Stromal cell of bone marrow (primary cell): ENCODE results near the gene NIT1.

Experiments
- DNase-seq: peaks from one replicate; pipeline ENCODE4 v3.0.0-alpha.2; 2012; ENCODE audit warnings: low read depth

NIT1 gene

DNA sequence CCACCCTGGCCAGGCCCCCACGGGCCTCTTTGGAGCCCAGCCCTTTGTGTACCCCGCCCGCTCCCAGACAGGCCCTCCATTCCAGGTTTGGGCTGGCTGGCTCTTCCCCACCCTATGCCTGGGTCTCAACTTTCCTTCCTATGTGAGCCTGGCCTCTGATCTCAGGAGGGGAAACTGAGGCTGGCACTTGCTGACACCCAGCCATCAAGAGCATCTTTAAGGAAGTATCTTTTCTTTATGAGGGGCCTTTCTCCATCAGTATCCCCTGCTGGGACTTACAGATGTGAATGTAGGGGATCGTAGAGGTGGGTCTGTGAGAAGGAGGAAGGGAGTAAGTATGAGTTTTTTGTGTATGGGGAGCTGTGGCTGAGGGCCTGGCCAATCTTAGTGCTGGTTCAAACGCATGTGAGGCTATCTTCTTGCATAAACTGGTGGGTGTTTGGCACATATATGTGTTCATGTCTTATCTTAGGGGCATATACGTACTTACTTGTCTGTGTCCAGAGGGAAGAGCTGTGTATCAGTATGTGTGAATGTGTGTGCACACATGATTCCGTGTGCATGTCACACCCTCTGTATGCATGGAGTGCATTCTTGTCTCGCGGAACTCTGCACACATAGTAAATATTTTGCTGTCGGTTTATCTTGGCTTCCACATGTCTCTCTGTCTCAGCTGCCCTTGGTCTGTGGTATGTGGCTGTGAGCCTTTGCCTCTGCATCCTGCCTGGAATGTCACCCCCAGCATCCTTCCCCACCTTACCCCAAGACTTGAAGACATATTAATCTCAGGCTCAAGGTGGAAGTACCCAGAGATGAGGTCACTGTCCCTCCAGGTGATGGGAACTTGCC lies 33.9 kb upstream of the NIT1 start:
- DNase-seq: no peak

- DNase-seq: no peak
Measured at GRCh38 chr1:161084597-161084988, 33.3 kb upstream of the NIT1 start.

- DNase-seq: no peak
Measured at GRCh38 chr1:161085165-161085564, 32.7 kb upstream of the NIT1 start.

- DNase-seq: no peak
Measured at GRCh38 chr1:161086457-161086856, 31.4 kb upstream of the NIT1 start.

GRCh38 chr1:161088587-161089110 lies 29.3 kb upstream of the NIT1 start:
- DNase-seq: peak; percentile 43

GRCh38 chr1:161089251-161089924 lies 28.5 kb upstream of the NIT1 start, which contains the start of gene NECTIN4:
NECTIN4 (minus strand) TSS chr1:161089558; CDS start chr1:161089296, 262 bp downstream.
- DNase-seq: no peak

GRCh38 chr1:161089938-161090337 lies 28.0 kb upstream of the NIT1 start:
- no peak for DNase-seq

DNA sequence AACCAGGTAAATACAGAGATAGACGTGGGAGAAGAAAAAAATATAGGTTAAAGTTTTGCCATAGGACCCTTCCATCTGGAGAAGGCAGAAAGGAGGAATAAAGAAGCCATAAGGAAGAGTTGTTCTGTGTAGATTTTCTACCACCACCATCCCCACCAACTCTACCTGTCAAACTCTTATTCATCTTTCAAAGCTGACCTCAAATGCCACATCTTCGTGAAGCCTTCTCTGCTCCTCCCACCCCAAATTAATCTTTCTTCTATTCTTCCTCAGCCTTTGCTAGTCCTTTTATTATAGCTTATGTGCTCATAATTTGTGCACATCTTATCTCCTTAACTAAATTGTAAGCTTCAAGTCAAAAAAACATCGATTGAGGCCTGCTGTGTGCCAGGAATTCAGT lies 27.3 kb upstream of the NIT1 start:
- DNase-seq: no peak

DNA sequence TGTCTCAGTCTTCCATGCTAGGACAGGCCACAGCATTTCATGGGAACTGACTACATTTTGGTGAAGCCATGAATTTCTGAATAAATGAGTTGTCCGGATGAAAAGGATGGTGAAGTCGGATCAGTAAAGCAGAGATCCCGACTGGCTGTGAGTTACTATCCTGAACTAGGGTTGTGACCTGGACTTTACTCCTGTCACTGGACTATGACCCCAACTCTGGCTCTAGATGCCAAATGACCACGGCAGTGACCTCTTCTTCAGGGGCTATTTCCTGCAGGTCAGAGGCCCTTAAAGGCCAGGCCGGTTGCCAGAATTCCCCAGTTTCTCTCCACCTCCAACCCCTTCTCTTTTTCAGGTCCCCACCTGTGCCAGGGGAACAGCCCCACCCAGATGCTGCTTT lies 26.8 kb upstream of the NIT1 start:
- no peak for DNase-seq

DNA sequence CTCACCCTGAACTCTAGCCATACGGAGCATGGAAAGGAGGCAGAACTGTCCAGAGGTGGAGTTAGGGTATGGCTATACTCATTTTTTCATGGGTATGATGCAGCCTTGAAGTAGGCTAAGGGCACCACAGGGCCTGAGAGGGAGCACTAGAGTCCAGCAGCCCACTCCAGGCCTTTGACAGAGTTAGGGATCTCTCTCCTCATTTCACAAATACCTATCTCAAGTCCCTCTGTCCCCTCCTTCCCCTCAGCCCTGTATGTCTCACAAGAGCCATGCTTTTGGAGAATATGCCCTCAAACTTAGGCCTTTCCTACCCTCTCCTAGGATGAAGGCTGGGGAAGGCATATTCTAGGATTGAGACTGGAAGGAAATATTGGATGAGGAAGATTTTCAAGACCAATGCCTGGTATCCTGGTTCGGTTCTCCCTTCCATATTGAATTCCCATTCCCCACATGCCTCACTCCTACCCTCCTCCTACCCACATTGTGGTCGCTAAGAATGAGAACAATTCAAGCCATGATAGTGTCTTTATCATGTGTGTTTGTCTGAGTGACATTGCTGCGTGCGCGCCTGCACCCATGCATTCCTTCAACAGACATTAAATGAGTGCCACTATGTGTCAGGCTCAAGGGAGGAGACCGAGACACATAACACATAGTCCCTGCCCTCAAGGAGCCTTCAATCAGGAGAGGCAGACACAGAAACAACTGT lies 26.0 kb upstream of the NIT1 start:
- DNase-seq: no peak

GRCh38 chr1:161092621-161093028 lies 25.3 kb upstream of the NIT1 start:
- no peak for DNase-seq

DNA sequence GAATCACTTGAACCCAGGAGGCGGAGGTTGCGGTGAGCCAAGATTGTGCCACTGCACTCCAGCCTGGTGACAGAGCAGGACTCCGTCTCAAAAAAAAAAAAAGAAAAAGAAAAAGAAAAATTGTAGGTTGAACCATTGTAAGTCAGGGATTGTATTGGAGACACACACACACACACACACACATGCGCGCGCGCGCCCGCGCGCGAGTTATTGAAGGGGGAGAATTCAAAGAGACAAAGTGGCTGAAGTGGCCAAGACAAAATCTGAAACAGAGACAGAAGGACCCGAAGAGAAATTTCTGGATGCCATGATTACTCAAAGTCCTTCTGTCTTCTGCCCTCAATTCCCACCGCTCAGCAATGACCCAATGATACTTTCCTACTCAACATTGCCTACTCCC lies 23.4 kb upstream of the NIT1 start:
- DNase-seq: no peak

GRCh38 chr1:161095230-161095629 lies 22.7 kb upstream of the NIT1 start:
- DNase-seq: no peak

DNA sequence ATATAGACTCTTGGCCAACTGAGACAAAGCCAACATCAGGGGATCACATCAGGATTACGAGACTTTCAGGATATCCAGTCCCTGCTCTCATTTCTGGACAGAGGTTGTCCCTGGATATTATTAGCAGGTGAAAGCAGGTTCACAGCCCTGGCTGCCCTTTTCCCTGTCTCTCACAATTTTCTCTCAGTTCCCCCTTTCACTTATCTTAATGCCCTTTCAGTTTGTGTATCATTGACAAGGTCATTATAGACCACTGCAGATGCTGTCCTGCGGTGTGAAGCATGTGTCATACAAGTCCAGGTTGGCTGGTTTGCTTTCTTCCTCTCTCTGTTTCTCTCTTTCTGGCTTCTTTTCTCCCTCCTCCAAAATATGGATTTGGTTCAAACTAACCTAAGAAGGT lies 21.9 kb upstream of the NIT1 start:
- DNase-seq: no peak

DNA sequence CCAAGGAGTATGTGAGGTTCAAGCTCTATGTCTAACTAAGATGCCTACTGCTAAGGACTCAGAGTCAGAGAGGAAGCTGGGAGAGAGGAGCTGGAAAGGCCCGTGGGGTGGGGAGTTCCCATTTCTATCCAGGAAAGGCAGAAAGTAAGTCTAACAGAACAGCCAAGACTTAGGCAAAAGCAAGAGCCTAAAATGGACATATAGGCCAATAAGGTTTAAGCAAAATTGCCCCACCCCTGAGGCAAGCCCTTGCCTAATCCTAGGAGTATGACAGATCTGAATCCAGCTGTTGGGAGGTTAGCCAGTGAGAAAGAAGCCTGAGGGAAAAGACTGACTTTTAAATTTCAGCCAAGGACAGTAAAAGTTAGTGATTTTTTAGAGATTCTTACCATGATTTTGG lies 21.4 kb upstream of the NIT1 start:
- DNase-seq: peak; percentile 75

DNA sequence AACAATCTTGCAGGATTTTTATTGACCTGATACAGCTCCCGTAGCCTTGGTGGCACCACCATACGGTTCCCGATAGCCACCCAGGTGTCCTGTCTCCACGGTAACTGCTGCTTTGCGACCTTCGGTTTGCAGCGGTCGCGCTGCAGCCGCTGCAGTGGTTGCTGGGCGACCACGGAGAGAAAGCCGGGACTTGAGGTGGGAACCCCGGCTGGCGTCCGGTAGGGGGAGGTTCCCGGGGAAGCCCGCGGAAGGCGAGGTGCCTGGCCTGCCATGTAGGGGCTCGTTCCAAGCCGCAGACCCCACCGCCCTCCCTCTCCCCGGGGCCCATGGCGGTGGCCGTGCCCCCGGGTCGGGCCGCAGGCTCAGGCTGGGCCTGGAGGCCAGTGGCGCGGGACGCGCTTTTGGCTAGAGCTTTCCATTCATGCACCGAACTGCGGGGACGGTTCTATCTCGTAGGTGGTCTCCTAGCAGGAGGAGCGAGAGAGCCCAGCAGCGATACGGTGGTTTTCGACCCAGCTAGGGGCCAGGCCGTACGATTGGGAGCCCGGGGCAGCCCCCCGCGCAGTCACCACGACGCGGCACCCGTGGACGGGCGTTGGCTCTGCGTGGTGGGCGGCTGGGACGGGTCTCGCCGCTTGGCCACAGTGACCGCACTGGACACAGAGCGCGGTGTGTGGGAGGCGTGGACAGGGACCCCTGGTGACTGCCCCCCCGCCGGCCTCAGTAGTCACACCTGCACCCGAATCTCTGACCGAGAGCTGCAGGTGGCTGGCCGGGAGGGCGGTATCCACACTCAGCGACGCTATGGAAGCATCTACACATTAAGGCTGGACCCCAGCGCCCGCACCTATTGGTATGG lies 19.5 kb upstream of the NIT1 start, which contains the start of gene KLHDC9:
Gene KLHDC9, plus strand, starts transcription at position 152 of the 859 bp plus-strand sequence. Its CDS starts 175 bp downstream, at position 327.
- DNase-seq: peak; percentile 40

DNA sequence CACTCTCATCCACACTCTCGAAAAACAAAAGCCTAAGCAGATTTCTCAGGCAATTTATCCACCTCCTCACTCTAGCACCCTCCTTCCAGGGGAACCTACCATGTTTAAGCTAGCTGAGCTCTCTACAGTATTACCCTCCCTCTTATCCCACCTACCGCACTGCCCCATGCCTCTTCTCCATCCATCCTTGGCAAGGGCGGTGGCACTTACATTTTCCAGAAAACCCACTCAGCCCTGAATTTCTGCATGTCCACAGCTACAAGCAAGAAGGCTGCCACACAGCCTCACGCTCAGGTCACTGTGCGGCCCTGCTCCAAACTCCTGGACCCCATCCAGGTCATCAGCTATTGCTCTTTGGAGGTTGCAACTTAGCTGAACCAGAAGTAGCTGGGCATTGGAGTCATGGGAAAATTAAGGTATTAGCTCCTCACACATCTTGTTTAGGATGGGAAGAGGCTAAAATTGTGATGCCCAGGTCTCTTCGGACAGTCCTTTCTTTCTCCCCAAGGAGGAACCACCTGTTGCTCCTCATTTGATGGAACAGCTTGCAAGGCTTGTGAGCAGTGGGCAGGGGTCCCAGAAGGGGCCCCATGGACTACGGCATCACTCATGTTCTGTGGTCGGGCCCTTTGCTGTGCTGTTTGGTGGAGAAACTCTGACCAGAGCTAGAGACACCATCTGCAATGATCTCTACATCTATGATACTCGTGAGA lies 18.7 kb upstream of the NIT1 start:
- no peak for DNase-seq

DNA sequence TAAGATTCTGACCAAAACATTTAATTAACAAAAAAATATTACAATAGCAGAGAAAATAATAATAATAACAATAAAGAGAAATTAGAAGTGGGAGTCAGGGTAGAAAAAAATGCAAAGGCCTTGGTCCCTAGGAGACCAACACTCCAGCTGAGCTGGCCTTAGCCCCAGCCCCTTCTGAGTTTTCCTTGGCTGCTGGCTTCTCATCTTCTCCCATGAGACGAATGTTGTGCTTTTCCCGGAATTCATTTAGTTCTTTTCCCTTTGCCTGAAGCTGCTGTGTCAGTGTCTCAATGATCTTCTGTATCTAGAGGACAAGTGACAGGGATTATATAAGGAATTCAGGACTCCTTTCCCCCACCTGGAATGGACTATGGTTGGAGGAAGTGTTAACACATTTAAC lies 17.3 kb upstream of the NIT1 start:
- no peak for DNase-seq

- no peak for DNase-seq
Measured at GRCh38 chr1:161106431-161106830, 11.5 kb upstream of the NIT1 start.

GRCh38 chr1:161111117-161111516 lies 6.8 kb upstream of the NIT1 start:
- no peak for DNase-seq

- no peak for DNase-seq
Measured at GRCh38 chr1:161111527-161111926, 6.4 kb upstream of the NIT1 start.
